Panc1 (cell line): Measurements from ENCODE around the gene SLC13A5. TPM values are rescaled to one million over a fixed set of nuclear protein-coding genes. Genes with fewer than 3 reads are reported as not detected.

Source experiments
- ATAC-seq: fragments of 200-7000 bp; cut with Tn5 transposase; 2 replicates; pipeline ENCODE4 v1.9.1; 2020; ENCODE audit warnings: mild to moderate bottlenecking, moderate library complexity
- BruUV-seq: library from RNA; stranded (reverse); fragments of 400-500 nt; replicated peaks from 2 replicates; lab custom pipeline; 2021; lab: Mats Ljungman, UMichigan
- CTCF ChIA-PET: fragments of 300-600 bp; sonication (Branson Sonifier 250); formaldehyde crosslinking; loops from one replicate; lab custom pipeline; 2022; ENCODE audit warnings: antibody characterized with exemption; lab: Charles Lee
- POLR2A ChIA-PET: fragments of 300-600 bp; sonication (Branson Sonifier 250); formaldehyde crosslinking; loops from one replicate; lab custom pipeline; 2022; ENCODE audit warnings: antibody characterized with exemption; lab: Charles Lee
- DNase-seq: peaks from one replicate; pipeline ENCODE4 v3.0.0-alpha.2; 2010; ENCODE audit warnings: low read depth, low spot score
- H3K27ac ChIP-seq: 2 replicates; pipeline ENCODE4 v1.5.1; 2011; ENCODE audit warnings: mild to moderate bottlenecking, low read length, inconsistent platforms
- H3K27me3 ChIP-seq: fragments of 200-500 bp; sonication (Bioruptor generic); 2 replicates; pipeline ENCODE4 v1.6.0; 2014; ENCODE audit warnings: low read length, inconsistent platforms; ENCODE audit not compliant: control insufficient read depth, insufficient read depth
- H3K36me3 ChIP-seq: fragments of 200-500 bp; sonication (Bioruptor generic); 2 replicates; pipeline ENCODE4 v1.5.1; 2014; ENCODE audit warnings: inconsistent platforms, mild to moderate bottlenecking, low read length, moderate library complexity; ENCODE audit not compliant: control insufficient read depth, insufficient read depth
- H3K4me1 ChIP-seq: 2 replicates; pipeline ENCODE4 v1.5.1; 2011; ENCODE audit warnings: inconsistent platforms, mild to moderate bottlenecking, low read length, moderate library complexity; ENCODE audit not compliant: control insufficient read depth, insufficient read depth
- H3K4me3 ChIP-seq, 2 experiments: 2 replicates each; pipeline ENCODE4 v1.5.1; 2011 to 2012; ENCODE audit warnings: low read depth in 2 of 2, low read length in 2 of 2, mild to moderate bottlenecking in 2 of 2, inconsistent platforms in 1 of 2, moderate library complexity in 1 of 2
- H3K9me3 ChIP-seq: fragments of 200-500 bp; sonication (Bioruptor generic); 2 replicates; pipeline ENCODE4 v1.5.1; 2014; ENCODE audit warnings: low read depth, mild to moderate bottlenecking, inconsistent platforms, low read length, moderate library complexity; ENCODE audit not compliant: control insufficient read depth, insufficient read depth
- POLR2AphosphoS5 ChIP-seq: IDR thresholded peaks from 2 replicates; pipeline ENCODE4 v1.6.1; 2012; ENCODE audit warnings: mild to moderate bottlenecking, low read depth, low read length, moderate library complexity
- SIN3A ChIP-seq: IDR thresholded peaks from 2 replicates; pipeline ENCODE4 v1.6.1; 2012; ENCODE audit warnings: low read depth, mild to moderate bottlenecking, low read length, moderate library complexity, borderline replicate concordance; ENCODE audit not compliant: insufficient read depth
- TCF7L2 ChIP-seq: IDR thresholded peaks from 2 replicates; pipeline ENCODE4 v1.6.1; 2011; ENCODE audit warnings: mild to moderate bottlenecking, low read depth, low read length, inconsistent platforms
- in situ Hi-C: cut with HindIII; loops from 2 replicates; pipeline ENCODE4 v1.10.0; 2016; ENCODE audit warnings: low sequenced_read_pairs, low pct_unique_long_range_greater_than_20kb
- intact Hi-C: fragments of 100-400 bp; cut with micrococcal nuclease; formaldehyde crosslinking; loops from one replicate; pipeline ENCODE4 v1.10.0; 2022; ENCODE audit not compliant: unreplicated experiment
- total RNA-seq: library from RNA; stranded (reverse); gene quantifications from one replicate; pipeline ENCODE4 v1.2.1, GENCODE V29; 2021; ENCODE audit not compliant: unreplicated experiment
- TF ChIP-seq, protein P1 (sequence below): fragments of 450-650 bp; IDR thresholded peaks from 2 replicates; pipeline ENCODE4 v1.5.1; 2017; ENCODE audit warnings: mild to moderate bottlenecking
- TF ChIP-seq, protein P2 (sequence below), 2 experiments: IDR thresholded peaks; 2 replicates each; pipeline ENCODE4 v1.6.1; 2011 to 2012; ENCODE audit warnings: low read depth in 2 of 2, control low read depth in 1 of 2, low read length in 1 of 2, mild to moderate bottlenecking in 1 of 2, moderate library complexity in 1 of 2; ENCODE audit not compliant: insufficient read depth in 1 of 2

The SLC13A5 gene
- total RNA-seq, 1 experiment from 2014 or later = 0.26 TPM

DNA sequence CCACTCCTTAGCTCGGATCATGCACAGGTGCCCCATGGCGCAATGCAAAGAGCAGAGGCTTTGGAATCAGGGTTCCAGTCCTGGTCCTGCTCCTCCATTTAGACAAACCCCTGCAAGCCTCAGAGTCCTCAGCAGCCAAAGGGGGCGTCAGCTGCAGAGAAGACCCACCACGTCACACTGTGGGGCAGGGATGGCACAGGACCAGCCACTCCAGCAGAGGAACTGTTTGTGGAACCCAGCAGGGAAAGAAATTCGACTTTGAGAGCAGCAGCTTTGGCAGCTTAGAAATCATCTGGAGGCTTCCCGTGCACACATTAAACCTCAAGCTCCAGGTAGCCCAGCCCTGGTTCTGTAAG, 36.4 kb downstream of the SLC13A5 start:
- Histone ChIP-seq H3K27ac (no peak overlapping the region), H3K27me3 (peaks cover 7% of the 10 kb centered on the region), H3K9me3 (no peaks in the 10 kb centered on the region), H3K36me3 (no peaks in the 10 kb centered on the region), H3K4me1 (no peaks in the 10 kb centered on the region), H3K4me3 (no peak overlapping the region)
- POLR2A ChIA-PET = no interaction called here
- intact Hi-C loops = no loop called here
- CTCF ChIA-PET = no interaction called here
- TF ChIP-seq, protein P1, sequence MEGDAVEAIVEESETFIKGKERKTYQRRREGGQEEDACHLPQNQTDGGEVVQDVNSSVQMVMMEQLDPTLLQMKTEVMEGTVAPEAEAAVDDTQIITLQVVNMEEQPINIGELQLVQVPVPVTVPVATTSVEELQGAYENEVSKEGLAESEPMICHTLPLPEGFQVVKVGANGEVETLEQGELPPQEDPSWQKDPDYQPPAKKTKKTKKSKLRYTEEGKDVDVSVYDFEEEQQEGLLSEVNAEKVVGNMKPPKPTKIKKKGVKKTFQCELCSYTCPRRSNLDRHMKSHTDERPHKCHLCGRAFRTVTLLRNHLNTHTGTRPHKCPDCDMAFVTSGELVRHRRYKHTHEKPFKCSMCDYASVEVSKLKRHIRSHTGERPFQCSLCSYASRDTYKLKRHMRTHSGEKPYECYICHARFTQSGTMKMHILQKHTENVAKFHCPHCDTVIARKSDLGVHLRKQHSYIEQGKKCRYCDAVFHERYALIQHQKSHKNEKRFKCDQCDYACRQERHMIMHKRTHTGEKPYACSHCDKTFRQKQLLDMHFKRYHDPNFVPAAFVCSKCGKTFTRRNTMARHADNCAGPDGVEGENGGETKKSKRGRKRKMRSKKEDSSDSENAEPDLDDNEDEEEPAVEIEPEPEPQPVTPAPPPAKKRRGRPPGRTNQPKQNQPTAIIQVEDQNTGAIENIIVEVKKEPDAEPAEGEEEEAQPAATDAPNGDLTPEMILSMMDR = no peak
- TF ChIP-seq SIN3A (no peak), POLR2AphosphoS5 (no peak), TCF7L2 (no peak)
- TF ChIP-seq, protein P2, sequence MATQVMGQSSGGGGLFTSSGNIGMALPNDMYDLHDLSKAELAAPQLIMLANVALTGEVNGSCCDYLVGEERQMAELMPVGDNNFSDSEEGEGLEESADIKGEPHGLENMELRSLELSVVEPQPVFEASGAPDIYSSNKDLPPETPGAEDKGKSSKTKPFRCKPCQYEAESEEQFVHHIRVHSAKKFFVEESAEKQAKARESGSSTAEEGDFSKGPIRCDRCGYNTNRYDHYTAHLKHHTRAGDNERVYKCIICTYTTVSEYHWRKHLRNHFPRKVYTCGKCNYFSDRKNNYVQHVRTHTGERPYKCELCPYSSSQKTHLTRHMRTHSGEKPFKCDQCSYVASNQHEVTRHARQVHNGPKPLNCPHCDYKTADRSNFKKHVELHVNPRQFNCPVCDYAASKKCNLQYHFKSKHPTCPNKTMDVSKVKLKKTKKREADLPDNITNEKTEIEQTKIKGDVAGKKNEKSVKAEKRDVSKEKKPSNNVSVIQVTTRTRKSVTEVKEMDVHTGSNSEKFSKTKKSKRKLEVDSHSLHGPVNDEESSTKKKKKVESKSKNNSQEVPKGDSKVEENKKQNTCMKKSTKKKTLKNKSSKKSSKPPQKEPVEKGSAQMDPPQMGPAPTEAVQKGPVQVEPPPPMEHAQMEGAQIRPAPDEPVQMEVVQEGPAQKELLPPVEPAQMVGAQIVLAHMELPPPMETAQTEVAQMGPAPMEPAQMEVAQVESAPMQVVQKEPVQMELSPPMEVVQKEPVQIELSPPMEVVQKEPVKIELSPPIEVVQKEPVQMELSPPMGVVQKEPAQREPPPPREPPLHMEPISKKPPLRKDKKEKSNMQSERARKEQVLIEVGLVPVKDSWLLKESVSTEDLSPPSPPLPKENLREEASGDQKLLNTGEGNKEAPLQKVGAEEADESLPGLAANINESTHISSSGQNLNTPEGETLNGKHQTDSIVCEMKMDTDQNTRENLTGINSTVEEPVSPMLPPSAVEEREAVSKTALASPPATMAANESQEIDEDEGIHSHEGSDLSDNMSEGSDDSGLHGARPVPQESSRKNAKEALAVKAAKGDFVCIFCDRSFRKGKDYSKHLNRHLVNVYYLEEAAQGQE (IDR thresholded peaks at IDR 0.05; ENCODE audit: insufficient read depth in 1 of 2, low read depth in 2 of 2, low read length in 1 of 2) = no peak
- in situ Hi-C loops = no loop called here
- DNase-seq (no peak), ATAC-seq (no peak)
- no TSS peak for BruUV-seq

DNA sequence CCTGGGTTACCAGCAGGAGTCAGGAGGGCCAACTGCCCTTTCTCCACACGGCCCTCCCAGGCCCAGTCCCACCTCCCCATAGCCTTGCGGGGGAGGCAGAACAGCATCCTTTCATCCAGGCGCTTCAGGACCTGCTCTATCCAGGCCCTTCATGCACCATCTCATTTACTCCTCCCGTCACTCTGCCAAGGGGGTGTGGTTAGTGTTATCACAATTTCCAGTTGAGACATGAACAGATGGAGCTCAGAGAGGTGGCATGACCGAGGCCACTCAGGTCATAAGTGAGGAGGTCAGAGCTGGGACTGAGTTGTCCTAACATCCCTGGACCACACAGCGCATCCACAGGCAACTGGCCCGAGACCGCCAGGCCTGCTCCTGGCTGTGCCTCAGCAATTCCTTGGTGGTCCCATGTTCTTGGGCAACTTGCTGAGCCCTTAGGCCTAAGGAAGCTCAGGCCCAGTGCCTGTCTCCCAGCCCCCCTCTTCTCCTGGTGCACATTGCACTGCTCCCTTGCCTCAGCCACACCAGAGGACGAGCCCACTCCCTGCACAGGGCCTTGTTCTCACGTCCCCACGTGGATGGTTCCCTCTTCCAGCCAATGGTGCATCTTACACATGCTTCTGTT, 37.9 kb downstream of the SLC13A5 start:
- BruUV-seq = no TSS peak
- Histone ChIP-seq H3K27me3 (peaks cover 7% of the 10 kb centered on the region), H3K36me3 (no peaks in the 10 kb centered on the region), H3K27ac (no peak overlapping the region), H3K9me3 (no peaks in the 10 kb centered on the region), H3K4me3 (no peak overlapping the region), H3K4me1 (no peaks in the 10 kb centered on the region)
- in situ Hi-C loops (no loop called here), intact Hi-C loops (no loop called here)
- TF ChIP-seq SIN3A = no peak
- TF ChIP-seq, protein P2 (IDR thresholded peaks at IDR 0.05; ENCODE audit: insufficient read depth in 1 of 2, low read depth in 2 of 2, low read length in 1 of 2) = no peak
- TF ChIP-seq TCF7L2 = no peak
- no peak for TF ChIP-seq POLR2AphosphoS5
- TF ChIP-seq, protein P1 = no peak
- ChIA-PET POLR2A (no interaction called here), CTCF (no interaction called here)
- no peak for DNase-seq
- ATAC-seq = no peak
